Measurements from ENCODE around the gene PILRA. TPM values are rescaled to one million over a fixed set of nuclear protein-coding genes. Genes with fewer than 3 reads are reported as not detected.

PILRA gene
- total RNA-seq, 2 donors from 2014 or later, result 5.0 to 8.5 TPM

GRCh38 chr7:100449190-100449795 lies 76.0 kb downstream of the PILRA start:
- H3K36me3 ChIP-seq, result no peaks in the 10 kb centered on the region
- H3K4me1 ChIP-seq (ENCODE audit: control insufficient read depth in 1 of 2, low read depth in 2 of 2), result peaks cover 0 to 13% of the 10 kb centered on the region in 2 donors
- no peak overlapping the region for H3K4me3 ChIP-seq
- no peak overlapping the region for H3K27ac ChIP-seq
- ATAC-seq (ENCODE audit: insufficient number of reproducible peaks, low FRiP score, low read depth) (no peak), DNase-seq (ENCODE audit: low spot score) (no peak)
- H3K9me3 ChIP-seq, result no peaks in the 10 kb centered on the region
- no peaks in the 10 kb centered on the region for H3K27me3 ChIP-seq (replicated peaks; ENCODE audit: insufficient read depth)
- no peak for TF ChIP-seq CTCF (IDR thresholded peaks at IDR 0.05)

Other genes with a start within 250 kb of the PILRA start
- gene MBLAC1, start 246.5 kb upstream of the PILRA start, total RNA-seq, result 1 to 10 TPM in 1 of 2 donors, not detected in 1; 1.1 TPM
- 100 to 1,000 TPM; 125 to 205 TPM for gene LAMTOR4, start 224.6 kb upstream of the PILRA start, total RNA-seq
- 10 to 100 TPM; 14.0 to 18.0 TPM for gene TRAPPC14, start 214.8 kb upstream of the PILRA start, total RNA-seq
- 10 to 100 TPM in 1 of 2 donors, 1 to 10 TPM in 1; 8.3 to 18.7 TPM for gene GAL3ST4, start 204.9 kb upstream of the PILRA start, total RNA-seq
- gene GPC2, start 196.1 kb upstream of the PILRA start, total RNA-seq, result 1 to 10 TPM; 1.8 to 5.0 TPM
- gene STAG3, start 195.6 kb upstream of the PILRA start, total RNA-seq, result under 1 TPM; 0.56 to 0.95 TPM
- under 1 TPM in 1 of 2 donors, not detected in 1; 0.78 TPM for gene PVRIG, start 153.5 kb upstream of the PILRA start, total RNA-seq
- gene SPDYE3, start 65.8 kb upstream of the PILRA start, total RNA-seq, result not detected
- gene PILRB, start 15.4 kb upstream of the PILRA start, total RNA-seq, result 100 to 1,000 TPM in 1 of 2 donors, 10 to 100 TPM in 1; 88.4 to 100 TPM
- gene ZCWPW1, start 55.2 kb downstream of the PILRA start, total RNA-seq, result 1 to 10 TPM; 3.1 to 3.5 TPM
- 10 to 100 TPM; 27.2 to 27.8 TPM for gene MEPCE, start 56.3 kb downstream of the PILRA start, total RNA-seq
- gene PPP1R35, start 63.0 kb downstream of the PILRA start, total RNA-seq, result 10 to 100 TPM; 29.5 to 54.7 TPM
- not detected for gene SPACDR, start 90.8 kb downstream of the PILRA start, total RNA-seq
- 10 to 100 TPM; 25.7 to 45.5 TPM for gene TSC22D4, start 105.7 kb downstream of the PILRA start, total RNA-seq
- gene NYAP1, start 110.4 kb downstream of the PILRA start, total RNA-seq, result under 1 TPM; 0.92 to 0.95 TPM
- gene AGFG2, start 165.7 kb downstream of the PILRA start, total RNA-seq, result 10 to 100 TPM; 39.4 to 51.6 TPM
- gene SAP25, start 200.4 kb downstream of the PILRA start, total RNA-seq, result 1 to 10 TPM in 1 of 2 donors, under 1 TPM in 1; 0.81 to 1.1 TPM
- 100 to 1,000 TPM in 1 of 2 donors, 10 to 100 TPM in 1; 99.8 to 131 TPM for gene LRCH4, start 212.6 kb downstream of the PILRA start, total RNA-seq
- gene FBXO24, start 212.8 kb downstream of the PILRA start, total RNA-seq, result not detected
- 100 to 1,000 TPM; 130 to 140 TPM for gene PCOLCE, start 228.9 kb downstream of the PILRA start, total RNA-seq
- gene MOSPD3, start 239.1 kb downstream of the PILRA start, total RNA-seq, result 10 to 100 TPM in 1 of 2 donors, 1 to 10 TPM in 1; 9.2 to 29.6 TPM

All from thoracic aorta (tissue), 2 donors.